HL-60 (cell line): ENCODE data around the gene DTX3.

Experiments used
- GABPA ChIP-seq: IDR thresholded peaks from 2 replicates; pipeline ENCODE4 v1.6.1; 2012; ENCODE audit warnings: low read depth
- POLR2AphosphoS5 ChIP-seq: IDR thresholded peaks from 2 replicates; pipeline ENCODE4 v1.6.1; 2012; ENCODE audit warnings: low read depth
- SPI1 ChIP-seq: IDR thresholded peaks from 2 replicates; pipeline ENCODE4 v1.6.1; 2012; ENCODE audit warnings: low read depth, mild to moderate bottlenecking, borderline replicate concordance
- TF ChIP-seq, protein P1 (sequence below): IDR thresholded peaks from one replicate; pipeline ENCODE4 v1.5.1; 2011; ENCODE audit warnings: low read length, control low read depth, inconsistent platforms; ENCODE audit not compliant: insufficient read depth
- TF ChIP-seq, protein P2 (sequence below): IDR thresholded peaks from 2 replicates; pipeline ENCODE4 v1.6.1; 2012; ENCODE audit warnings: low read depth; ENCODE audit not compliant: insufficient replicate concordance

- TF ChIP-seq, protein P1, sequence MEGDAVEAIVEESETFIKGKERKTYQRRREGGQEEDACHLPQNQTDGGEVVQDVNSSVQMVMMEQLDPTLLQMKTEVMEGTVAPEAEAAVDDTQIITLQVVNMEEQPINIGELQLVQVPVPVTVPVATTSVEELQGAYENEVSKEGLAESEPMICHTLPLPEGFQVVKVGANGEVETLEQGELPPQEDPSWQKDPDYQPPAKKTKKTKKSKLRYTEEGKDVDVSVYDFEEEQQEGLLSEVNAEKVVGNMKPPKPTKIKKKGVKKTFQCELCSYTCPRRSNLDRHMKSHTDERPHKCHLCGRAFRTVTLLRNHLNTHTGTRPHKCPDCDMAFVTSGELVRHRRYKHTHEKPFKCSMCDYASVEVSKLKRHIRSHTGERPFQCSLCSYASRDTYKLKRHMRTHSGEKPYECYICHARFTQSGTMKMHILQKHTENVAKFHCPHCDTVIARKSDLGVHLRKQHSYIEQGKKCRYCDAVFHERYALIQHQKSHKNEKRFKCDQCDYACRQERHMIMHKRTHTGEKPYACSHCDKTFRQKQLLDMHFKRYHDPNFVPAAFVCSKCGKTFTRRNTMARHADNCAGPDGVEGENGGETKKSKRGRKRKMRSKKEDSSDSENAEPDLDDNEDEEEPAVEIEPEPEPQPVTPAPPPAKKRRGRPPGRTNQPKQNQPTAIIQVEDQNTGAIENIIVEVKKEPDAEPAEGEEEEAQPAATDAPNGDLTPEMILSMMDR = no peak
- no peak for TF ChIP-seq GABPA
- TF ChIP-seq SPI1 = no peak
- no peak for TF ChIP-seq POLR2AphosphoS5
- TF ChIP-seq, protein P2, sequence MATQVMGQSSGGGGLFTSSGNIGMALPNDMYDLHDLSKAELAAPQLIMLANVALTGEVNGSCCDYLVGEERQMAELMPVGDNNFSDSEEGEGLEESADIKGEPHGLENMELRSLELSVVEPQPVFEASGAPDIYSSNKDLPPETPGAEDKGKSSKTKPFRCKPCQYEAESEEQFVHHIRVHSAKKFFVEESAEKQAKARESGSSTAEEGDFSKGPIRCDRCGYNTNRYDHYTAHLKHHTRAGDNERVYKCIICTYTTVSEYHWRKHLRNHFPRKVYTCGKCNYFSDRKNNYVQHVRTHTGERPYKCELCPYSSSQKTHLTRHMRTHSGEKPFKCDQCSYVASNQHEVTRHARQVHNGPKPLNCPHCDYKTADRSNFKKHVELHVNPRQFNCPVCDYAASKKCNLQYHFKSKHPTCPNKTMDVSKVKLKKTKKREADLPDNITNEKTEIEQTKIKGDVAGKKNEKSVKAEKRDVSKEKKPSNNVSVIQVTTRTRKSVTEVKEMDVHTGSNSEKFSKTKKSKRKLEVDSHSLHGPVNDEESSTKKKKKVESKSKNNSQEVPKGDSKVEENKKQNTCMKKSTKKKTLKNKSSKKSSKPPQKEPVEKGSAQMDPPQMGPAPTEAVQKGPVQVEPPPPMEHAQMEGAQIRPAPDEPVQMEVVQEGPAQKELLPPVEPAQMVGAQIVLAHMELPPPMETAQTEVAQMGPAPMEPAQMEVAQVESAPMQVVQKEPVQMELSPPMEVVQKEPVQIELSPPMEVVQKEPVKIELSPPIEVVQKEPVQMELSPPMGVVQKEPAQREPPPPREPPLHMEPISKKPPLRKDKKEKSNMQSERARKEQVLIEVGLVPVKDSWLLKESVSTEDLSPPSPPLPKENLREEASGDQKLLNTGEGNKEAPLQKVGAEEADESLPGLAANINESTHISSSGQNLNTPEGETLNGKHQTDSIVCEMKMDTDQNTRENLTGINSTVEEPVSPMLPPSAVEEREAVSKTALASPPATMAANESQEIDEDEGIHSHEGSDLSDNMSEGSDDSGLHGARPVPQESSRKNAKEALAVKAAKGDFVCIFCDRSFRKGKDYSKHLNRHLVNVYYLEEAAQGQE = no peak
These were observed 35.8 kb upstream of the DTX3 start for GRCh38 chr12:57568838-57569237.
